Nucleus accumbens (tissue), 56 donors: ENCODE measurements around the gene GLOD5.
A peak's percentile ranks its signal among the peaks of the same experiment; 100 is the strongest.
"Not testable (repeated sequence)": the region's sequence is repeated elsewhere in the genome, so short reads cannot be mapped to it uniquely, and the experiment has no call there.

Experiments
- DNase-seq, 56 donors: peaks; one replicate each; lab custom pipeline; 2025; lab: John Stamatoyannopoulos, UW

The GLOD5 gene

DNA sequence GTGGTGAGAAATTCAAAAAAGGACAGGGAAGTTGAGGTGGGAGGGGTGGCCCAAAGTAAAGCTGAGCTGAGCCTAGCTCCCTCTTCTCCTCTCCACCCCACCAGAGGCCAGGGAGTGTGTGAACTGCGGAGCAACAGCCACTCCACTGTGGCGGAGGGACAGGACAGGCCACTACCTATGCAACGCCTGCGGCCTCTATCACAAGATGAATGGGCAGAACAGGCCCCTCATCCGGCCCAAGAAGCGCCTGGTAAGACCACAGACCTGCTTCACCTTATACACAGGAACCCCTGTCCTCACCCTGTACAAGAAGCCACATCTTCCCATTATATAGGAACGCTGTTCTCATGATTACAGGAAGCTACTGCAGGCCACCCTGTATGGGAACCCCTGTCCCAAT lies 30.7 kb downstream of the GLOD5 start:
- no peak for DNase-seq

DNA sequence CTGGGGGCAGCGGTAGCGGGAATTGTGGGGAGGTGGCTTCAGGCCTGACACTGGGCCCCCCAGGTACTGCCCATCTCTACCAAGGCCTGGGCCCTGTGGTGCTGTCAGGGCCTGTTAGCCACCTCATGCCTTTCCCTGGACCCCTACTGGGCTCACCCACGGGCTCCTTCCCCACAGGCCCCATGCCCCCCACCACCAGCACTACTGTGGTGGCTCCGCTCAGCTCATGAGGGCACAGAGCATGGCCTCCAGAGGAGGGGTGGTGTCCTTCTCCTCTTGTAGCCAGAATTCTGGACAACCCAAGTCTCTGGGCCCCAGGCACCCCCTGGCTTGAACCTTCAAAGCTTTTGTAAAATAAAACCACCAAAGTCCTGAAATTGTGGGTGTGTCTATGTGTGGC lies 32.4 kb downstream of the GLOD5 start:
- no peak for DNase-seq

DNA sequence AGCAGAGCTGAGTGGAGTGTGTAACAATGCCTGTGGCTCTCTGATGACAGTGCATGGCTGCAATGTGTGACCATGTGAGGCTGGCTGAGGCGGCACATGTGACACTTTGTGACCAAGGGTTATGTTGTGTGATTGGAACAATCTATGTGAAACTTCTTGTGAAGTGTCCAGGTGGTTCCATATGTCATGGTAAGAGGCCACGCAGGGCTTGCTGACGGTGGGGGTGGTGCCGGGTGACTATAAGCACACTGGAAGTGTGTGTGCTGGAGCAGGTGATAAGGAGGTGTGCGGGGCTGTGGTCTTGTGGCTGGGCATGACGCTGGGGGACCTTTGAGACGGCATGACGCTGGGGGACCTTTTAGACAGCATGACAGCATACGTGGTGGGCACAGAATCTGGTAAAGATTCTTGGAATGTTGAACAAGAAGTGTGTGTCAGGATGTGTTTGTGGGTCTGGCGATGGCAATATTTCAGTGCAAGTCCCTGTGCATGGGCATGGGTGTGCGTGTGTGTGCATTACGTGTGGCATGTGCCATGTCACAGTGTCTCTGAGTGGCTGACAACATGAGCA lies 32.9 kb downstream of the GLOD5 start:
- DNase-seq = no peak

DNA sequence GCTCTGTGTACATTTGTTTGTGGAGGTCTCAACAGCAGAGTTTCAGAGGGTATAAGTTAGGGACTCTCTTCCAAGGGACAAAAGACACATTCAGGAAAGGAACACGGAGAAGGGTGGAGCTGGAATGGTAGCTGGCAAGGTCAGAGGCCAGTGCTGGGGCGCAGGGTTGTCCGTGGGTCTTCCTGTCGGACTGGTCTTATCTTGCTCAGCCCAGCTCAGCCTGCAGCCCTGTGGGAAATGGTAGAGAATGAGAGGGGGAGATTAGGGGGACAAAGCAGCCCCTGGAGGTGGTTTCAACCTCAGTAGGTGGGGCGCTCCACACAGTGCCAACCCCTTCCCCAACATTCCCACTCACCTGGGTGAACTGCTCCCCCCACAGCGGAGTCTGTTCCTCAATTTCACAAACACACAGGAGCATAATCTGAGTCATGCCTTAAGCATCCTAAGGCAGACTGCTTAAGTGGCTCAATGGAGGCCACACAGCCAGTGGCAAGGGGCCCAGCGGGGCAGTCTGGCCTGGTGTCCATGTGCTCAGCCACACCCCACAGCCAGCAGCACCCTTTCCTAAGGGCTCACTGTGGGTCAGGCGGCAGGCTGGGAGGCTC lies 33.5 kb downstream of the GLOD5 start:
- no peak for DNase-seq

DNA sequence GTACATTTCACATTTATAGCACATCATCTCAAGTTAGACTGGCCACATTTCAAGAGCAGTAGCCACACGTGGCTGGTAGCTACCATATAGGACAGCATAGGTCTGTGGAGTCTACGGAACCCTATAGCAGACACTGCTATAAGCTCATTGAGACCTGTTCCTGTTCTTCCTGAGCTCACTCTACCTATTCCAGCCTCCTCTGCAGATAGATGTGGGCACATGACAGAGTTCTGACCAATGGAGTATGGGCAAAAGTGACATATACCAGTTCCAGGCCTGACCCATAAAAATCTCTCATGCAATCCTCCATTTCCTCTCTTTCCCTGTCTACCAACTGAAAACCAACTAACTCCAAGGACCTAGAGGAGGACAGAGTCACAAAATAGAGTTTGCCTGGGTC lies 36.8 kb downstream of the GLOD5 start:
- DNase-seq = no peak

DNA sequence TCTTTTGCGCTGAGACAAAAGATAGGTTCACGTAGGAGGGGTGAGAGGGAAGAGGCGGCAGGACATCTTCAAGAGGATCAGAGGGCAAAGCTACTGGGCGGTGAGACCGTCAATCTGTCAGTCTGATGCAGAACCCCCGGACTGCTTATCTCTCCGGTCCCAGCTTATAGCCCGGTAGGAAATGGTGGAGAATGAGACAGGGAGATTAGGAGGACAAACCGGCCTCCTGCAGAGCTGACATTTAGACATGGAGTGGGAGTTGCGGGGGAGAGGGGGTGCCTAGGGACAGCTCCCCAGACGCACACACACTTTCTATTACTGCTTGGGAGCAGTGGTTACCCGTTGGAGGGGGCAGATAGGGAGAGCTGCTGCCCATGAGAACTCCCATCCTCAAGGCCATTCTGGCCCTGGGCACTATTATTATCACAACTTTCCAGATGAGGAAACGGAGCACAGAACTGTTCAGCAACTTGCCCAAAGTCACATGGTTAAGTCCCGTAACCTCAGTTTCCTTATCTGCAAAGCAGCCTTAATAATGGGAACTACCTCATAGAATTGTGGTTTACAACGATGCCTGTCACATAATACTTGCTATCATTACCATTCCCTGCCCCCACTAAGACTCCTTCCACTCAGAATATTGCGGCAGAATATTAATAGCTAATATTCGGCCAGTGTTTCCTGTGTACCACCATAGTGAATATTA lies 39.2 kb downstream of the GLOD5 start:
- DNase-seq = peak in 1 of 56 donors; percentile 1

DNA sequence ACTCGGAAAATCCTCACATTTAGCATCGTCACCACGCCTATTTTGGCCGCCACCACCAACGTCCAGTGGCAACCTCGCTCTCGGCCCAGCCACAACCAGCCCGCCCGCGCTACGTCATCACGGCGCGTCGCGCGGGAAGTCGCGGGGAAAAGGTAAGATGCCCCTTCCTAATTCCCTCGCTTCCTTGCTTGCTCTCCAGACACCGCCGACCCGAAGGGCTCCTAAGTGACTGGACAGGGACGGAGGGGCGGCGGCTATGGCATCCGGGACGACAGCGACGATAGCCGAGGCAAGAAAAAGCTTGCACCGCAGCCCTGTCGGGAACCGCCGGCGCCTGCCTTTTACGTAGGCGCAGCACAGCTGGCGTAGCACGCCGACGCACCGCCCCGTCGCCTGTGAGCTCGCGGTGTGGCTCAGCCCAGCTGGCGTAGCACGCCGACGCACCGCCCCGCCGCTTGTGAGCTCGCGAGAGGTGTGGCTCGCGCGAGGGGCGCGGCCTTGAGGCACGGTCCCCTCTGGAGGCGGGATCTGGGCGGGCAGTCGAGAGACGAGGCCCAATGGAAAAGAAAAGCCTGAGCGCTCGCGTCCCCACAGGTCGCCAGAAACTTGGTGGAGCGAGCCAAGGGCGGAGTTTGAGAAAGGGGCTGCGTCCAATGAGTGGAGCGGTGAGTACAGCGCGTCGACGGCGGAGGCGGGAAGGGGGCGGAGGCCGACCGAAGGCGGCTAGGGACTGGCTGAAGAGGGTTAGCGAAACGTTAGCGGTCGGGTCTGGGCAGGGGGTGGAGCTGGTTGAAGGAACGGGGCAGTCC lies 39.9 kb downstream of the GLOD5 start, which contains the start of gene HDAC6:
Gene HDAC6, plus strand, starts transcription at position 788 of the 809 bp plus-strand sequence. CDS start 626 bp downstream, outside the sequence.
- peak; percentile 65 to 98 (median 94) for DNase-seq

DNA sequence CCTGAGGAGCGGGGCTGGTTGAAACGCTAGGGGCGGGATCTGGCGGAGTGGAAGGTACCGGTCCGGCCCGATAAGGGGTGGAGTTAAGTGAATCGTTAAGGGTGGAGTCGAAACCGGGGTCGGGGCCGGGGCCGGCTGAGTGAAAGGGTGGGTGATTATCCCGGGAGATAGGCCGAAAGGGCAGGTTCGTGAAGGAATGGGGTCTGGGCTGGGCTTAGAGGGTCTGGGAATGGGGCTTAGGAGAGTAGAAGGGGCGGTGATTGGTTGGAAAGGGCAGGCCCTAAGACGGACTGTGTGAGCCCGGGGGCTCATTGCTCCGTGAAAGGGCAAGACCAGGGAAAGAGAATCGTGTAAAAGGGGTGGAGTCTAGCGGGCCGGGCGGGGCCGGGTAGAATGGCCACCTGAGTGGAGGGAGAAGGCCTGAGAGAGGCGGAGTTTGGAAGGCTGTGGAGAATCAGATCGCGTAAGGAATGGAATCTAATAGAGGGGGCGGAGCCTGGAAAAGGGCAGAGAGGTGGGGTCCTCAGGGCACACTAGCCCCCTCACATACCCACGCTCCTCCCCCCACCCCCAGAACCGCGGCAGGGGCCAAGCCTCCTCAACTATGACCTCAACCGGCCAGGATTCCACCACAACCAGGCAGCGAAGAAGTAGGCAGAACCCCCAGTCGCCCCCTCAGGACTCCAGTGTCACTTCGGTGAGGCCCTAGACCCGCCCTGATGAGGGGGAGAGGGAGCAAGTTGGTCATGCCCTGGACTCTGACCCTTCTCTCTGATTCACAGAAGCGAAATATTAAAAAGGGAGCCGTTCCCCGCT lies 40.8 kb downstream of the GLOD5 start:
- DNase-seq = peak in 23 of 56 donors; percentile 10 to 58 (median 45)

DNA sequence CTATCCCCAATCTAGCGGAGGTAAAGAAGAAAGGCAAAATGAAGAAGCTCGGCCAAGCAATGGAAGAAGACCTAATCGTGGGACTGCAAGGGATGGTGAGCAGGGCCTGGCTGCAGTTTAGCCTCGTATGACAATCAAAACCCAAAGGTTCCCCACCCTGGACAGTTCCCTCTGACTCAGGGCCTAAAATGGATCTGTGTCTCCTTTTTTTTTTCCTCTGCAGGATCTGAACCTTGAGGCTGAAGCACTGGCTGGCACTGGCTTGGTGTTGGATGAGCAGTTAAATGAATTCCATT lies 41.3 kb downstream of the GLOD5 start:
- no peak for DNase-seq

DNA sequence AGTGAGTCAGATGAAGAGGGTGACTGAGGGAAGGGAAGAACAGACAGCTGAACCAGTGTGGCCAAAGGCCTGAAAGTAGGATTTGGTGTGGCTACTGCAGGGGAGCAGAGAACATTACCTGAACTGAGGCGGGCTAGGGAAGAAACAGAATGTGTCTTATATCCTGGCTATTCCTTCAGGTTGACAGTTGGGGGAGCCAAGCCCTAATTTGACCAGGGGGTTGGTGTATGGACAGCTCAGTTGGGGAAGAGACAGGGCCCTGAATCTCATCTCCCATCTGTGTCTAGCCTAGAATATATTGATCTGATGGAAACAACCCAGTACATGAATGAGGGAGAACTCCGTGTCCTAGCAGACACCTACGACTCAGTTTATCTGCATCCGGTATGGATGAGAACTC lies 44.5 kb downstream of the GLOD5 start:
- DNase-seq = no peak

DNA sequence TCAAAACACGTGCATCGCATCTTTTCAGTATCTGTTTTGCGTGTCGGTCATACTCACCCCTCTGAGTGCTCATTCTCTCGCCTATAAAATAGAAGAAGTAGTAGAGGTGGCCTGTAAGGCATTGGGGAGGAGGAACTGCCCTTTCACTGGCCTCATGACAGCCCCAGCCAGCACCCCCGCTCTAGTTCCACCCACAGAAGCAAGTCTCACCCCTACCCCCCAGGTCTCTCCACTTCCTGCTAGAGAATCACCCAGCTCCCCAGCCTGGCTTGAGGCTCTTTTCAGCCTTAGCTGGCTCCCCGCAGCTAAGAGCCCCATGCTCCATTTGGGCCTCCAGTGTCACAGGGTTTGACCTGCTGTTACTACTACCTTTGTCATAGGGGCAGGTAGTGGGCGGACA lies 52.1 kb downstream of the GLOD5 start:
- DNase-seq = peak in 1 of 56 donors; percentile 4

DNA sequence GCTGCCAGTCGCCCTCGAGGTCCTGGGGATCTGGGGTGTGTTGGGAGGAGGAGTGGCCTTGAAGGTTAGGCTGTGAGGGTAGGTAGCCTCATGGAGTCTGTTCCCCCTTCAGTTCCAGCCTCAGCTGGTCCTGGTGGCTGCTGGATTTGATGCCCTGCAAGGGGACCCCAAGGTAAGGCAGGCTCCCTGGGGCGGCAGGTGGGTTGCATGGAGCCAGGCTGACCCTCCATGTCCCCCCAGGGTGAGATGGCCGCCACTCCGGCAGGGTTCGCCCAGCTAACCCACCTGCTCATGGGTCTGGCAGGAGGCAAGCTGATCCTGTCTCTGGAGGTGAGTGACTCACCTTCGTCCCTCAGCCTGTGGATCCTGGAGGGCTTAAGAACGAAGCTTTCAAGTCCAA lies 53.2 kb downstream of the GLOD5 start:
- no peak for DNase-seq

DNA sequence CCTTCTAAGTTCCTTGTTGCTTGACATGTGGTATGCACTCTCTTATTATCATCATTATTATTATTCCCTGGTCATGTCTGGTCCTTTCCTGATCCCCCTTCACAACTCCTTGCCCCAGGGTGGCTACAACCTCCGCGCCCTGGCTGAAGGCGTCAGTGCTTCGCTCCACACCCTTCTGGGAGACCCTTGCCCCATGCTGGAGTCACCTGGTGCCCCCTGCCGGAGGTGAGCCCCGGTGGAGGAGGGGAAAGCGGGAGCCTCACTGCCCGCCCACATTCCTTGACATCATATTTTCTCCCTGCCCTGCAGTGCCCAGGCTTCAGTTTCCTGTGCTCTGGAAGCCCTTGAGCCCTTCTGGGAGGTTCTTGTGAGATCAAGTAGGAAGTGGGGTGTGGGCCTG lies 53.7 kb downstream of the GLOD5 start:
- DNase-seq = no peak

DNA sequence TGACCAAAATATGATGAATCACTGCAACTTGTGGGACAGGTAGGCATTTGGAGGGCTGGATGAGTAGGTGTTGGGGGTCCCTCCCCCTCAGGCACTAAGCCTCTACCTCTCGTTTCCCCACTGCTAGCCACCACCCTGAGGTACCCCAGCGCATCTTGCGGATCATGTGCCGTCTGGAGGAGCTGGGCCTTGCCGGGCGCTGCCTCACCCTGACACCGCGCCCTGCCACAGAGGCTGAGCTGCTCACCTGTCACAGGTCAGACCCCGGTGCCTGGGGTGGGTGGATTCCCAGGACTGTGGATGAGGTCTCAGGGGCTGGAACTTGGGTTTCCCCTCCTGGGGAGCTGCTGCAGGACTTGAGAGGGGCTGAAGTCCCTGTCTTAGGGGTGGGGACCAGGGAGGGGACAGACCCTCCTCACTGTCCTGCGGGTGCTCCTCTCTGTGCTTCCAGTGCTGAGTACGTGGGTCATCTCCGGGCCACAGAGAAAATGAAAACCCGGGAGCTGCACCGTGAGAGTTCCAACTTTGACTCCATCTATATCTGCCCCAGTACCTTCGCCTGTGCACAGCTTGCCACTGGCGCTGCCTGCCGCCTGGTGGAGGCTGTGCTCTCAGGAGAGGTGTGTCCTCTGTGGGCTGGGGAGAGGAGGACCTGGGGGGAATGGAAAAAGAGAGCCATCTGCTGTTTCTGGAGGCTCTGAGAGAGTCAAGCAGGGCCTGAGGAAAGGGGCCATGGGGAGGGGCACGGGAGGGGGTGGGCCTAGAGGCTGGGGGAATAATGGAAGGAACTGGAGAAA lies 54.7 kb downstream of the GLOD5 start:
- no peak for DNase-seq

DNA sequence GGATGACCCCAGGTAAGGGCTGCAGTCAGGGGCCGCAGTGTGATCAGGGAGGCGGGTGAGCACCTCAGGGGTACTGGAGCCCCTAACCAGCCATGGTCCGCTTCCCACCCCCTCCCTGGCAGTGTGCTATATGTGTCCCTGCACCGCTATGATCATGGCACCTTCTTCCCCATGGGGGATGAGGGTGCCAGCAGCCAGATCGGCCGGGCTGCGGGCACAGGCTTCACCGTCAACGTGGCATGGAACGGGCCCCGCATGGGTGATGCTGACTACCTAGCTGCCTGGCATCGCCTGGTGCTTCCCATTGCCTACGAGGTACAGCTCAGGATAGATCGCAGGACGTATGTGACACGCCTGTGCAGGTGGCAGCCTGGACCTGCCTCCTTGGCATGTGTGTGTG lies 56.6 kb downstream of the GLOD5 start:
- DNase-seq = no peak

DNA sequence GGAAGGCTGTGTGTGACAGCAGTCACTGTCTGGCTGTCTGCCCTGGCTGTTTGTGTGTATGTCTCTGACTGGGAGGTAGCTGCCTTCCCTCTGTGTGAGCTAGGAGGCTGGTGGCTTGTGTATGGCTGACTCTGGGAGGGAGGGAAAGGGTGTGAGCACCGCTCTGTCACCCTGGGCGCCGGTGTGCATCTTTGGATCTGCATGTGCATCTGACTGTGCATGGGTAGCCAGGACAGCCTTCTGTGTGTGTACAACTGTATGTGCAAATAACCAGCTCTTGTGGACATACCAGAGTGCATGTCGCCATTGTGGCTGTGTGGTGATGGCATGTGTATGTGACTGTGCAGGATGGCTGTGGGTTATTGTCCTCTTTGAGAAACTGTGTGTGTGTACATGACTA lies 57.3 kb downstream of the GLOD5 start:
- no peak for DNase-seq

DNA sequence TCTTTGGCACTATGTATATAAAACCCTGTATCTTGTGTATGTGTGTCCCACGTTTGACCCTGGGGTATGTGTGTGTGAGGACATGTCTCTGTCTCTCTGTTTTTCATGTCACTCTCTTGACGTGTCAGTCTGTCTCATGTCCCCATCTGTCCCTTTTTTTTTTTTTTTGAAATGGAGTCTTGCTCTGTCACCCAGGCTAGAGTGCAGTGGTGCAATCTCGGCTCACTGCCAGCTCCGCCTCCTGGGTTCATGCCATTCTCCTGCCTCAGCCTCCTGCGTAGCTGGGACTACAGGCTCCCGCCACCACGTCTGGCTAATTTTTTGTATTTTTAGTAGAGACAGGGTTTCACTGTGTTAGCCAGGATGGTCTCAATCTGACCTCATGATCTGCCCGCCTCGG lies 57.8 kb downstream of the GLOD5 start:
- not testable (repeated sequence) for DNase-seq

DNA sequence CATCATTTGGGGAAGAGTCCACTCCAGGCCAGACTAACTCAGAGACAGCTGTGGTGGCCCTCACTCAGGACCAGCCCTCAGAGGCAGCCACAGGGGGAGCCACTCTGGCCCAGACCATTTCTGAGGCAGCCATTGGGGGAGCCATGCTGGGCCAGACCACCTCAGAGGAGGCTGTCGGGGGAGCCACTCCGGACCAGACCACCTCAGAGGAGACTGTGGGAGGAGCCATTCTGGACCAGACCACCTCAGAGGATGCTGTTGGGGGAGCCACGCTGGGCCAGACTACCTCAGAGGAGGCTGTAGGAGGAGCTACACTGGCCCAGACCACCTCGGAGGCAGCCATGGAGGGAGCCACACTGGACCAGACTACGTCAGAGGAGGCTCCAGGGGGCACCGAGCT lies 61.5 kb downstream of the GLOD5 start:
- no peak for DNase-seq
